ENCODE measurements around the gene POLG2.

The POLG2 gene

DNA sequence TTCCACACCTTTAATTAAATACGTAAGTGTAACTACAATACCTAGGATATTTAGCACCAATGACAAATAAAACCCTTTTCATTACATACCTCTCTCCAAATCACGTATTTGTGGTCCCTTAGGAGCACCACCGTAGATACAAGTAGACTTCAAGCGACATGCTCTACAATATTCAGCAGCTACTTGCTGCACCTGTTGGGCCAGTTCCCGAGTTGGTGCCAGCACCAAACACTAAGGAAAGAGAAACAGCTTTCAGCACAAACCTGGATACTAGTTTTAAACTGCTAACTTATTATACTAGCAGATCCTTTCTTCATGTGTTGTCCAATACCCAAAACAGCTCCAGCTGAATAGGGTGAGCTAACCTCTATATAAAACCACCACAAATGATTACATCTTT, 6.5 kb upstream of the POLG2 start:
- TF ChIP-seq CTCF (IDR thresholded peaks at IDR 0.05; ENCODE audit: control insufficient read depth, insufficient read depth, low read depth, low read length, missing control alignments), result no peak
- H3K4me3 ChIP-seq (ENCODE audit: control insufficient read depth, low read depth, low read length), result peak overlapping the region; percentile 97
- no peak for DNase-seq (ENCODE audit: low read depth)

- no peak overlapping the region for H3K4me3 ChIP-seq (ENCODE audit: control insufficient read depth, low read depth, low read length)
- no peak for TF ChIP-seq CTCF (IDR thresholded peaks at IDR 0.05; ENCODE audit: control insufficient read depth, insufficient read depth, low read depth, low read length, missing control alignments)
- no peak for DNase-seq (ENCODE audit: low read depth)
Measured at GRCh38 chr17:64502809-64503208, 6.0 kb upstream of the POLG2 start.

DNA sequence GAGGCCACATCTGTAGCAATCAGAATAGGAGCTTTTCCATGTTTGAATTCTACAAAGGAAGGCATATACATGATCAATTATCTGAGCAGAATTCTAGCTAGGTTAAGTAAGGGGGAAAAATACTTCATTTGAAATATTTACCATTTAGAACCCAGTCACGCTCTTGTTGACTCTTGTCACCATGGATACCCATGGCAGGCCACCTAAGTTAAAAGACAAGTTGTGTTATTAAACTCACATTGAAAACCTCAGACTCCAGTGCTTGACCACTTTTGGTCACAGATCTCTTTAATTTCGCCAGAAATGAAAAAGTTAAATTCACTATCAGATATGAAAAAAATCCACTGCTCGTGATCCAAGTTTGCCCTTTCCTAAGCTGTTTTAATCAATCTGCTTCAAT, 5.2 kb upstream of the POLG2 start:
- no peak for TF ChIP-seq CTCF (IDR thresholded peaks at IDR 0.05; ENCODE audit: control insufficient read depth, insufficient read depth, low read depth, low read length, missing control alignments)
- no peak for DNase-seq (ENCODE audit: low read depth)
- no peak overlapping the region for H3K4me3 ChIP-seq (ENCODE audit: control insufficient read depth, low read depth, low read length)

DNA sequence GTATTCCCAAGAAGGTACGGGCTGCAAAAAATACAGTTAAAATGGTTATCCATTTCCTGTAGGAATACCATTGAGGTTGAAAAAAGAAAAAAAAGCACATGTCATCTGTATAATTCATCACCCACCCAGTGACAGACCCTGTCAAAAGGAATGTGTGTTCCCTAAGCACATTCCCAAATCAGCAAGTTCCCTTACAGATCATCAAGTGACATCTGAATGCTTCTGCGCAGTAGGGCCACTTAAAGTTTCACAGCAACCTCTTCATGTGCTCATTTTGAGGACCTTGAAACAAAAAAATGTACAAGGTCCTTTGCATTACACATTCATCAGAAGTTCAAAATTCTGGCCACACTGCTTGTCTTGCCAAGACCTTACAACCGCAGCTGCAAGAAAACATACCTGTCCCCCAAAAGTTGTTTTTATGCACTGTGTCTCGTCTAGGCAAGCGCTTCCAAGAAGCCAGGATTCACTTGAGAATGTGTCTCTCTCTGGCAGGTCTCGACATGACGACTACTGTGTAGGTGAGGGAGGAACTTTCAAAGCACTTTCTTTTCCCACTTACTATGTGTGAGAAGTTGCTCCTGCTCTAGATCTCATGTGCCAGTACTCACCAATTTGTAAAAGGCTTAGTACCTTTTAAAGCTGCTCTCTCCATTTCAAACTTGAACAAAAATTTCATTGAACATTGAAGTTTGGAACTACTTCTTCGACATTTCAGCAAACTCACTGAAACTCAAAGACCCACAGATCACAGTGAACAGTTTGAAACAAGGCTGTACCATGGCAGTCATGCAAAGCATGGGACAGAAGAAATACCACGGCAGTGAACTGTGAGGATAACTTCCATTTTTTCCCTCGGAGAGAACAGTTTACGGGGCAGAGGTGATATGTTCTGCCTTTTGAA, 4.3 kb upstream of the POLG2 start:
- TF ChIP-seq CTCF (IDR thresholded peaks at IDR 0.05; ENCODE audit: control insufficient read depth, insufficient read depth, low read depth, low read length, missing control alignments), result no peak
- H3K4me3 ChIP-seq (ENCODE audit: control insufficient read depth, low read depth, low read length), result no peak overlapping the region
- DNase-seq (ENCODE audit: low read depth), result no peak

GRCh38 chr17:64500487-64500859, 3.6 kb upstream of the POLG2 start:
- DNase-seq (ENCODE audit: low read depth), result no peak
- H3K4me3 ChIP-seq (ENCODE audit: control insufficient read depth, low read depth, low read length), result no peak overlapping the region
- no peak for TF ChIP-seq CTCF (IDR thresholded peaks at IDR 0.05; ENCODE audit: control insufficient read depth, insufficient read depth, low read depth, low read length, missing control alignments)

GRCh38 chr17:64499805-64500486, 3.1 kb upstream of the POLG2 start:
- no peak for TF ChIP-seq CTCF (IDR thresholded peaks at IDR 0.05; ENCODE audit: control insufficient read depth, insufficient read depth, low read depth, low read length, missing control alignments)
- DNase-seq (ENCODE audit: low read depth), result no peak
- no peak overlapping the region for H3K4me3 ChIP-seq (ENCODE audit: control insufficient read depth, low read depth, low read length)
